ENCODE measurements around the gene IL2RA. TPM values are rescaled to one million over a fixed set of nuclear protein-coding genes. Genes with fewer than 3 reads are reported as not detected.

The IL2RA gene
- total and polyA plus RNA-seq, 2 experiments from 2014 or later = not detected

DNA sequence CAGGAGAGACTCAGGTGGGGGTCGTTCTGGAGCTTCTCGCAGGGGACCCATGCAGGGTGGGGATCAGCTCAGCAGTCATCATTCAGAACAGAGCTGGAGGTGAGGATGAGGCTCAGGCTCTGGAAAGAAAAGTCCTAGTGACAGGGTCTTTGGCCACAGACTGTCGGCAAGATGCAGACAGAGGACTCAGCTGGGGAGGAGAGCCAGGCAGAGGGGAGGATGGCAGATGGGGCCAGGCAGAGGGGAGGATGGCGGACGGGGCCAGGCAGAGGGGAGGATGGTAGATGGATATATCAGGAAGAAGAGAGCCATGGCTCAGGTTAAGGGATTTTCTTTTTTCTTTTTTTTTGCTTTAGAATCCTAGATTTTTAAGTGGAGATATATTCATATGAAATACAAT, 77.1 kb downstream of the IL2RA start:
- Mint-ChIP-seq H3K36me3 (ENCODE audit: low read depth) (no peaks in the 10 kb centered on the region), H3K4me3 (no peak overlapping the region), H3K4me1 (no peaks in the 10 kb centered on the region), H3K27ac (no peak overlapping the region), H3K27me3 (ENCODE audit: insufficient read depth, low read depth, poor library complexity) (peaks cover 10% of the 10 kb centered on the region), H3K9me3 (no peaks in the 10 kb centered on the region; the same call in 2 of the 3 replicates)
- no peak for TF ChIP-seq STAT1 (IDR thresholded peaks at IDR 0.05; ENCODE audit: unreplicated experiment)
- no peak for TF ChIP-seq JUNB (IDR thresholded peaks at IDR 0.05; ENCODE audit: unreplicated experiment)
- TF ChIP-seq, protein P1, sequence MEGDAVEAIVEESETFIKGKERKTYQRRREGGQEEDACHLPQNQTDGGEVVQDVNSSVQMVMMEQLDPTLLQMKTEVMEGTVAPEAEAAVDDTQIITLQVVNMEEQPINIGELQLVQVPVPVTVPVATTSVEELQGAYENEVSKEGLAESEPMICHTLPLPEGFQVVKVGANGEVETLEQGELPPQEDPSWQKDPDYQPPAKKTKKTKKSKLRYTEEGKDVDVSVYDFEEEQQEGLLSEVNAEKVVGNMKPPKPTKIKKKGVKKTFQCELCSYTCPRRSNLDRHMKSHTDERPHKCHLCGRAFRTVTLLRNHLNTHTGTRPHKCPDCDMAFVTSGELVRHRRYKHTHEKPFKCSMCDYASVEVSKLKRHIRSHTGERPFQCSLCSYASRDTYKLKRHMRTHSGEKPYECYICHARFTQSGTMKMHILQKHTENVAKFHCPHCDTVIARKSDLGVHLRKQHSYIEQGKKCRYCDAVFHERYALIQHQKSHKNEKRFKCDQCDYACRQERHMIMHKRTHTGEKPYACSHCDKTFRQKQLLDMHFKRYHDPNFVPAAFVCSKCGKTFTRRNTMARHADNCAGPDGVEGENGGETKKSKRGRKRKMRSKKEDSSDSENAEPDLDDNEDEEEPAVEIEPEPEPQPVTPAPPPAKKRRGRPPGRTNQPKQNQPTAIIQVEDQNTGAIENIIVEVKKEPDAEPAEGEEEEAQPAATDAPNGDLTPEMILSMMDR (conservative IDR thresholded peaks at IDR 0.05; ENCODE audit: low read depth in 2 of 2) = no peak
- TF ChIP-seq CREB1 (CRISPR knock-in tag; IDR thresholded peaks at IDR 0.05; ENCODE audit: low read depth) = no peak
- no peak for TF ChIP-seq EZH2phosphoT487 (IDR thresholded peaks at IDR 0.05; ENCODE audit: unreplicated experiment)
- no peak for TF ChIP-seq EZH2 (IDR thresholded peaks at IDR 0.05; ENCODE audit: low read depth, unreplicated experiment)
- no peak for TF ChIP-seq NANOG (IDR thresholded peaks at IDR 0.05; ENCODE audit: borderline replicate concordance)
- TF ChIP-seq, protein P2, sequence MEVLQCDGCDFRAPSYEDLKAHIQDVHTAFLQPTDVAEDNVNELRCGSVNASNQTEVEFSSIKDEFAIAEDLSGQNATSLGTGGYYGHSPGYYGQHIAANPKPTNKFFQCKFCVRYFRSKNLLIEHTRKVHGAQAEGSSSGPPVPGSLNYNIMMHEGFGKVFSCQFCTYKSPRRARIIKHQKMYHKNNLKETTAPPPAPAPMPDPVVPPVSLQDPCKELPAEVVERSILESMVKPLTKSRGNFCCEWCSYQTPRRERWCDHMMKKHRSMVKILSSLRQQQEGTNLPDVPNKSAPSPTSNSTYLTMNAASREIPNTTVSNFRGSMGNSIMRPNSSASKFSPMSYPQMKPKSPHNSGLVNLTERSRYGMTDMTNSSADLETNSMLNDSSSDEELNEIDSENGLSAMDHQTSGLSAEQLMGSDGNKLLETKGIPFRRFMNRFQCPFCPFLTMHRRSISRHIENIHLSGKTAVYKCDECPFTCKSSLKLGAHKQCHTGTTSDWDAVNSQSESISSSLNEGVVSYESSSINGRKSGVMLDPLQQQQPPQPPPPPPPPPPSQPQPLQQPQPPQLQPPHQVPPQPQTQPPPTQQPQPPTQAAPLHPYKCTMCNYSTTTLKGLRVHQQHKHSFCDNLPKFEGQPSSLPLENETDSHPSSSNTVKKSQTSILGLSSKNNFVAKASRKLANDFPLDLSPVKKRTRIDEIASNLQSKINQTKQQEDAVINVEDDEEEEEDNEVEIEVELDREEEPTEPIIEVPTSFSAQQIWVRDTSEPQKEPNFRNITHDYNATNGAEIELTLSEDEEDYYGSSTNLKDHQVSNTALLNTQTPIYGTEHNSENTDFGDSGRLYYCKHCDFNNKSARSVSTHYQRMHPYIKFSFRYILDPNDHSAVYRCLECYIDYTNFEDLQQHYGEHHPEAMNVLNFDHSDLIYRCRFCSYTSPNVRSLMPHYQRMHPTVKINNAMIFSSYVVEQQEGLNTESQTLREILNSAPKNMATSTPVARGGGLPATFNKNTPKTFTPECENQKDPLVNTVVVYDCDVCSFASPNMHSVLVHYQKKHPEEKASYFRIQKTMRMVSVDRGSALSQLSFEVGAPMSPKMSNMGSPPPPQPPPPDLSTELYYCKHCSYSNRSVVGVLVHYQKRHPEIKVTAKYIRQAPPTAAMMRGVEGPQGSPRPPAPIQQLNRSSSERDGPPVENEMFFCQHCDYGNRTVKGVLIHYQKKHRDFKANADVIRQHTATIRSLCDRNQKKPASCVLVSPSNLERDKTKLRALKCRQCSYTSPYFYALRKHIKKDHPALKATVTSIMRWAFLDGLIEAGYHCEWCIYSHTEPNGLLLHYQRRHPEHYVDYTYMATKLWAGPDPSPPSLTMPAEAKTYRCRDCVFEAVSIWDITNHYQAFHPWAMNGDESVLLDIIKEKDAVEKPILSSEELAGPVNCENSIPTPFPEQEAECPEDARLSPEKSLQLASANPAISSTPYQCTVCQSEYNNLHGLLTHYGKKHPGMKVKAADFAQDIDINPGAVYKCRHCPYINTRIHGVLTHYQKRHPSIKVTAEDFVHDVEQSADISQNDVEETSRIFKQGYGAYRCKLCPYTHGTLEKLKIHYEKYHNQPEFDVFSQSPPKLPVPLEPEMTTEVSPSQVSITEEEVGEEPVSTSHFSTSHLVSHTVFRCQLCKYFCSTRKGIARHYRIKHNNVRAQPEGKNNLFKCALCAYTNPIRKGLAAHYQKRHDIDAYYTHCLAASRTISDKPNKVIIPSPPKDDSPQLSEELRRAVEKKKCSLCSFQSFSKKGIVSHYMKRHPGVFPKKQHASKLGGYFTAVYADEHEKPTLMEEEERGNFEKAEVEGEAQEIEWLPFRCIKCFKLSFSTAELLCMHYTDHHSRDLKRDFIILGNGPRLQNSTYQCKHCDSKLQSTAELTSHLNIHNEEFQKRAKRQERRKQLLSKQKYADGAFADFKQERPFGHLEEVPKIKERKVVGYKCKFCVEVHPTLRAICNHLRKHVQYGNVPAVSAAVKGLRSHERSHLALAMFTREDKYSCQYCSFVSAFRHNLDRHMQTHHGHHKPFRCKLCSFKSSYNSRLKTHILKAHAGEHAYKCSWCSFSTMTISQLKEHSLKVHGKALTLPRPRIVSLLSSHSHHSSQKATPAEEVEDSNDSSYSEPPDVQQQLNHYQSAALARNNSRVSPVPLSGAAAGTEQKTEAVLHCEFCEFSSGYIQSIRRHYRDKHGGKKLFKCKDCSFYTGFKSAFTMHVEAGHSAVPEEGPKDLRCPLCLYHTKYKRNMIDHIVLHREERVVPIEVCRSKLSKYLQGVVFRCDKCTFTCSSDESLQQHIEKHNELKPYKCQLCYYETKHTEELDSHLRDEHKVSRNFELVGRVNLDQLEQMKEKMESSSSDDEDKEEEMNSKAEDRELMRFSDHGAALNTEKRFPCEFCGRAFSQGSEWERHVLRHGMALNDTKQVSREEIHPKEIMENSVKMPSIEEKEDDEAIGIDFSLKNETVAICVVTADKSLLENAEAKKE (CRISPR knock-in tag; IDR thresholded peaks at IDR 0.05) = no peak
- TF ChIP-seq ZNF114 (CRISPR knock-in tag; IDR thresholded peaks at IDR 0.05) = no peak
- TF ChIP-seq, protein P3, sequence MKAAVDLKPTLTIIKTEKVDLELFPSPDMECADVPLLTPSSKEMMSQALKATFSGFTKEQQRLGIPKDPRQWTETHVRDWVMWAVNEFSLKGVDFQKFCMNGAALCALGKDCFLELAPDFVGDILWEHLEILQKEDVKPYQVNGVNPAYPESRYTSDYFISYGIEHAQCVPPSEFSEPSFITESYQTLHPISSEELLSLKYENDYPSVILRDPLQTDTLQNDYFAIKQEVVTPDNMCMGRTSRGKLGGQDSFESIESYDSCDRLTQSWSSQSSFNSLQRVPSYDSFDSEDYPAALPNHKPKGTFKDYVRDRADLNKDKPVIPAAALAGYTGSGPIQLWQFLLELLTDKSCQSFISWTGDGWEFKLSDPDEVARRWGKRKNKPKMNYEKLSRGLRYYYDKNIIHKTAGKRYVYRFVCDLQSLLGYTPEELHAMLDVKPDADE (IDR thresholded peaks at IDR 0.05) = no peak
- no peak for TF ChIP-seq ZNF331 (CRISPR knock-in tag; IDR thresholded peaks at IDR 0.05; ENCODE audit: low read depth)
- TF ChIP-seq, protein P4, sequence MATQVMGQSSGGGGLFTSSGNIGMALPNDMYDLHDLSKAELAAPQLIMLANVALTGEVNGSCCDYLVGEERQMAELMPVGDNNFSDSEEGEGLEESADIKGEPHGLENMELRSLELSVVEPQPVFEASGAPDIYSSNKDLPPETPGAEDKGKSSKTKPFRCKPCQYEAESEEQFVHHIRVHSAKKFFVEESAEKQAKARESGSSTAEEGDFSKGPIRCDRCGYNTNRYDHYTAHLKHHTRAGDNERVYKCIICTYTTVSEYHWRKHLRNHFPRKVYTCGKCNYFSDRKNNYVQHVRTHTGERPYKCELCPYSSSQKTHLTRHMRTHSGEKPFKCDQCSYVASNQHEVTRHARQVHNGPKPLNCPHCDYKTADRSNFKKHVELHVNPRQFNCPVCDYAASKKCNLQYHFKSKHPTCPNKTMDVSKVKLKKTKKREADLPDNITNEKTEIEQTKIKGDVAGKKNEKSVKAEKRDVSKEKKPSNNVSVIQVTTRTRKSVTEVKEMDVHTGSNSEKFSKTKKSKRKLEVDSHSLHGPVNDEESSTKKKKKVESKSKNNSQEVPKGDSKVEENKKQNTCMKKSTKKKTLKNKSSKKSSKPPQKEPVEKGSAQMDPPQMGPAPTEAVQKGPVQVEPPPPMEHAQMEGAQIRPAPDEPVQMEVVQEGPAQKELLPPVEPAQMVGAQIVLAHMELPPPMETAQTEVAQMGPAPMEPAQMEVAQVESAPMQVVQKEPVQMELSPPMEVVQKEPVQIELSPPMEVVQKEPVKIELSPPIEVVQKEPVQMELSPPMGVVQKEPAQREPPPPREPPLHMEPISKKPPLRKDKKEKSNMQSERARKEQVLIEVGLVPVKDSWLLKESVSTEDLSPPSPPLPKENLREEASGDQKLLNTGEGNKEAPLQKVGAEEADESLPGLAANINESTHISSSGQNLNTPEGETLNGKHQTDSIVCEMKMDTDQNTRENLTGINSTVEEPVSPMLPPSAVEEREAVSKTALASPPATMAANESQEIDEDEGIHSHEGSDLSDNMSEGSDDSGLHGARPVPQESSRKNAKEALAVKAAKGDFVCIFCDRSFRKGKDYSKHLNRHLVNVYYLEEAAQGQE (IDR thresholded peaks at IDR 0.05; ENCODE audit: unreplicated experiment) = no peak
- Histone ChIP-seq H2AFZ (no peak overlapping the region), H3K27me3 (ENCODE audit: insufficient read depth) (peaks cover 3% of the 10 kb centered on the region; the same call in 1 of the 2 replicates), H3F3A (replicated peaks; ENCODE audit: low read depth) (no peaks in the 10 kb centered on the region), H3K9me2 (ENCODE audit: insufficient read depth) (no peaks in the 10 kb centered on the region), H3K4me1 (ENCODE audit: insufficient read depth) (no peaks in the 10 kb centered on the region), H3K4me2 (no peak overlapping the region), H3K27ac (ENCODE audit: low read depth) (no peak overlapping the region), H4K20me1 (replicated peaks; ENCODE audit: insufficient read depth) (no peaks in the 10 kb centered on the region), H3K36me3 (ENCODE audit: insufficient read depth) (no peaks in the 10 kb centered on the region), H3K79me2 (replicated peaks; ENCODE audit: insufficient read depth) (no peaks in the 10 kb centered on the region), H3K4me3 (no peak overlapping the region)
- ATAC-seq (no peak), DNase-seq (ENCODE audit: low spot score) (no peak)

Data from GM23338 (cell line).